Measurements from ENCODE around the gene CCNB2. TPM values are rescaled to one million over a fixed set of nuclear protein-coding genes. Genes with fewer than 3 reads are reported as not detected.

The CCNB2 gene
- total and polyA plus RNA-seq, 2 donors (not counting 3 experiments of a cell fraction or from before 2014, with no cell fraction given): 55.9 to 65.2 TPM

- TF ChIP-seq CTCF (IDR thresholded peaks at IDR 0.05; ENCODE audit: extremely low read depth in 1 of 2, insufficient read depth in 1 of 2, low read depth in 1 of 2, low read length in 2 of 2): no peak
- no peak for TF ChIP-seq EZH2 (IDR thresholded peaks at IDR 0.05; ENCODE audit: borderline replicate concordance, low read depth, low read length, severe bottlenecking)
- no peak for TF ChIP-seq MAX (IDR thresholded peaks at IDR 0.05; ENCODE audit: insufficient read depth, insufficient read length)
- no peak for TF ChIP-seq JUN (IDR thresholded peaks at IDR 0.05; ENCODE audit: borderline replicate concordance, insufficient read depth, insufficient read length, low read depth)
- no peak for TF ChIP-seq POLR2A (IDR thresholded peaks at IDR 0.05; ENCODE audit: low read depth, low read length)
- no peak for TF ChIP-seq MYC (IDR thresholded peaks at IDR 0.05; ENCODE audit: low read depth, low read length)
- no peak for TF ChIP-seq POLR2AphosphoS5 (IDR thresholded peaks at IDR 0.05; ENCODE audit: insufficient read depth, low read depth, low read length)
- TF ChIP-seq FOS (IDR thresholded peaks at IDR 0.05; ENCODE audit: borderline replicate concordance, insufficient read depth, low read length): no peak
- TF ChIP-seq GATA2 (IDR thresholded peaks at IDR 0.05; ENCODE audit: insufficient read depth, insufficient read length, low read depth, low read length): no peak
- no TSS peak for BruUV-seq (replicated peaks)
- Histone ChIP-seq H3K9ac (replicated peaks; ENCODE audit: extremely low read depth, insufficient read depth, low read length) (no peak overlapping the region), H3K4me3 (replicated peaks in 1 of 3; ENCODE audit: insufficient read depth in 1 of 3, low read depth in 1 of 3, low read length in 3 of 3) (no peak overlapping the region), H3K9me1 (replicated peaks; ENCODE audit: control insufficient read depth, extremely low read depth, insufficient read depth, low read length) (no peaks in the 10 kb centered on the region), H3K27me3 (ENCODE audit: control insufficient read depth in 2 of 2, insufficient read depth in 2 of 2, low read length in 2 of 2) (no peaks in the 10 kb centered on the region), H3K79me2 (ENCODE audit: control insufficient read depth, insufficient read depth, low read length) (no peaks in the 10 kb centered on the region), H4K20me1 (replicated peaks; ENCODE audit: control insufficient read depth, extremely low read depth, insufficient read depth, low read length) (no peaks in the 10 kb centered on the region), H2AFZ (ENCODE audit: low read depth, low read length) (no peak overlapping the region), H3K9me3 (replicated peaks; ENCODE audit: control insufficient read depth, insufficient read depth, low read length) (no peaks in the 10 kb centered on the region), H3K36me3 (ENCODE audit: control insufficient read depth in 2 of 2, extremely low read depth in 1 of 2, insufficient read depth in 2 of 2, low read length in 2 of 2) (peaks cover 4 to 10% of the 10 kb centered on the region in 2 experiments), H3K4me2 (ENCODE audit: insufficient read depth, low read length) (no peak overlapping the region), H3K4me1 (ENCODE audit: control insufficient read depth, extremely low read depth, insufficient read depth, low read length) (peaks cover 60% of the 10 kb centered on the region), H3K27ac (ENCODE audit: insufficient read depth, low read depth, low read length) (no peak overlapping the region)
- ChIA-PET POLR2A (no interaction called here), CTCF (interaction anchor here (1.3 to 1.7 kb wide), 3 partner anchors 9 to 358 kb away, joined by 4 to 5 read pairs (median 5); no protein-coding TSS in a partner anchor)
- DNase-seq (ENCODE audit: low read depth, low spot score) (no peak), FAIRE-seq (no peak)
- dilution Hi-C loops (cut with MboI; ENCODE audit: extremely low pct_ligation_motif_present, low sequenced_read_pairs): no loop called here
- intact Hi-C loops (cut with micrococcal nuclease): no loop called here
These were observed 66.1 kb downstream of the CCNB2 start for GRCh38 chr15:59171067-59171397.

Measured in endothelial cell of umbilical vein (primary cell).